Measurements from ENCODE around the gene MRGPRG. TPM values are rescaled to one million over a fixed set of nuclear protein-coding genes. Genes with fewer than 3 reads are reported as not detected.

Gene MRGPRG
- total and polyA plus RNA-seq, 9 of the 15 experiments (the other 6 are each of a cell fraction or from before 2014, with no cell fraction given): not detected

GRCh38 chr11:3183523-3183922, 35.1 kb downstream of the MRGPRG start:
- H3K4me2 ChIP-seq (ENCODE audit: insufficient read depth, low read length): no peak overlapping the region
- peaks cover 0 to 11% of the 10 kb centered on the region in 2 experiments; a peak in 2 of 5 replicates for H3K4me1 ChIP-seq (replicated peaks in 1 of 2; ENCODE audit: control insufficient read depth in 2 of 2, insufficient read depth in 2 of 2, low read length in 2 of 2)
- in situ Hi-C loops (cut with MboI) (no loop called here), intact Hi-C loops (cut with micrococcal nuclease) (no loop called here)
- H3K27ac ChIP-seq (ENCODE audit: extremely low read depth, low read depth, low read length): no peak overlapping the region
- POLR2A ChIA-PET: no interaction called here
- 48% methylated on average over 6 of the region's 6 CpGs for WGBS (ENCODE audit: insufficient coverage, low coverage, missing lambda C conversion rate)
- ATAC-seq (no peak), FAIRE-seq (no peak), DNase-seq (ENCODE audit: extremely low read depth in 1 of 4, low spot score in 3 of 4) (no peak)
- H3K4me3 ChIP-seq: no peak overlapping the region
- H3K27me3 ChIP-seq (ENCODE audit: control insufficient read depth in 2 of 2, insufficient read depth in 2 of 2, low read length in 2 of 2): no peaks in the 10 kb centered on the region
- H4K20me1 ChIP-seq (replicated peaks; ENCODE audit: control insufficient read depth, insufficient read depth, low read length): no peaks in the 10 kb centered on the region
- H3K9ac ChIP-seq (ENCODE audit: insufficient read depth in 1 of 2, low read depth in 2 of 2, low read length in 2 of 2): no peak overlapping the region
- H3K9me1 ChIP-seq (ENCODE audit: control insufficient read depth, insufficient read depth, low read length): no peaks in the 10 kb centered on the region
- no TSS peak for BruUV-seq (replicated peaks)
- H2AFZ ChIP-seq (ENCODE audit: low read depth, low read length): no peak overlapping the region
- H3K36me3 ChIP-seq (ENCODE audit: control insufficient read depth, insufficient read depth, low read length): no peaks in the 10 kb centered on the region
- peaks cover 2% of the 10 kb centered on the region; the same call in 1 of the 2 replicates for H3K9me3 ChIP-seq (replicated peaks; ENCODE audit: control insufficient read depth, insufficient read depth, low read depth, low read length)
- no peaks in the 10 kb centered on the region for H3K79me2 ChIP-seq (ENCODE audit: control insufficient read depth, insufficient read depth, low read length)
- CTCF ChIA-PET (ENCODE audit: low intra/inter-chr PET ratio): no interaction called here
- TF ChIP-seq RBM17 (IDR thresholded peaks at IDR 0.05; ENCODE audit: borderline replicate concordance, low read depth, low read length) (no peak), ATF4 (CRISPR knock-in tag; IDR thresholded peaks at IDR 0.05) (no peak), TFE3 (CRISPR knock-in tag; IDR thresholded peaks at IDR 0.05) (no peak), CAMTA2 (CRISPR knock-in tag; conservative IDR thresholded peaks at IDR 0.05) (no peak), PCBP1 (IDR thresholded peaks at IDR 0.05; ENCODE audit: low read depth, low read length, poor library complexity, severe bottlenecking) (no peak), ZKSCAN3 (CRISPR knock-in tag; IDR thresholded peaks at IDR 0.05) (no peak), ILK (tag; IDR thresholded peaks at IDR 0.05; ENCODE audit: borderline replicate concordance, low read depth) (no peak), ZNF282 (CRISPR knock-in tag; IDR thresholded peaks at IDR 0.05) (no peak), KLF13 (tag; IDR thresholded peaks at IDR 0.05; ENCODE audit: borderline replicate concordance, low read depth) (no peak), SFPQ (IDR thresholded peaks at IDR 0.05; ENCODE audit: low read depth, low read length) (no peak), BMI1 (IDR thresholded peaks at IDR 0.05; ENCODE audit: low read length) (no peak), MLLT1 (IDR thresholded peaks at IDR 0.05) (no peak), FIP1L1 (IDR thresholded peaks at IDR 0.05; ENCODE audit: low read depth, low read length, poor library complexity, severe bottlenecking) (no peak), ZNF232 (CRISPR knock-in tag; IDR thresholded peaks at IDR 0.05) (no peak), TFAM (CRISPR knock-in tag; conservative IDR thresholded peaks at IDR 0.05) (no peak), HMG20B (CRISPR knock-in tag; IDR thresholded peaks at IDR 0.05) (no peak), MAFG (tag; conservative IDR thresholded peaks at IDR 0.05) (no peak), CCAR2 (IDR thresholded peaks at IDR 0.05; ENCODE audit: low read depth, low read length) (no peak)

All from K562 (cell line).